Measurements from ENCODE around the gene NAXE. TPM values are rescaled to one million over a fixed set of nuclear protein-coding genes. Genes with fewer than 3 reads are reported as not detected.
"Not testable (repeated sequence)": the region's sequence is repeated elsewhere in the genome, so short reads cannot be mapped to it uniquely, and the experiment has no call there.

The NAXE gene
- total and polyA plus RNA-seq, 5 donors from 2014 or later, result 29.2 to 102 (median 88.8) TPM

GRCh38 chr1:156550346-156550745, 41.2 kb upstream of the NAXE start:
- peaks cover 2 to 5% (median 4%) of the 10 kb centered on the region in 4 donors for H3K4me1 Mint-ChIP-seq
- Histone ChIP-seq H3K36me3 (ENCODE audit: control insufficient read depth, insufficient read depth, low read length) (no peaks in the 10 kb centered on the region), H3K27me3 (ENCODE audit: control insufficient read depth, insufficient read depth, low read length) (no peaks in the 10 kb centered on the region), H3K4me1 (ENCODE audit: control insufficient read depth, insufficient read depth, low read length, poor library complexity, severe bottlenecking) (no peaks in the 10 kb centered on the region), H3K27ac (ENCODE audit: insufficient read depth, low read length, poor library complexity, severe bottlenecking) (no peak overlapping the region), H3K9me3 (ENCODE audit: control insufficient read depth in 2 of 2, low read length in 2 of 2) (no peaks in the 10 kb centered on the region), H3K4me3 (ENCODE audit: low read depth, low read length) (no peak overlapping the region)
- ATAC-seq (ENCODE audit: low read depth in 2 of 2) (no peak), DNase-seq (no peak)
- H3K9me3 Mint-ChIP-seq, result no peaks in the 10 kb centered on the region
- H3K27me3 Mint-ChIP-seq, result no peaks in the 10 kb centered on the region
- peaks cover 4% of the 10 kb centered on the region for H3K36me3 Mint-ChIP-seq
- peak overlapping the region in 1 of 3 donors; percentile 13 for H3K27ac Mint-ChIP-seq
- H3K4me3 Mint-ChIP-seq, result no peak overlapping the region

GRCh38 chr1:156551066-156551643, 40.4 kb upstream of the NAXE start:
- Mint-ChIP-seq H3K9me3 (no peaks in the 10 kb centered on the region), H3K27me3 (no peaks in the 10 kb centered on the region), H3K4me3 (no peak overlapping the region), H3K4me1 (peaks cover 2 to 5% (median 4%) of the 10 kb centered on the region in 4 donors), H3K36me3 (peaks cover 4% of the 10 kb centered on the region), H3K27ac (no peak overlapping the region)
- ATAC-seq (ENCODE audit: low read depth in 2 of 2), result no peak
- no peaks in the 10 kb centered on the region for H3K4me1 ChIP-seq (ENCODE audit: control insufficient read depth, insufficient read depth, low read length, poor library complexity, severe bottlenecking)
- no peaks in the 10 kb centered on the region for H3K27me3 ChIP-seq (ENCODE audit: control insufficient read depth, insufficient read depth, low read length)
- H3K9me3 ChIP-seq (ENCODE audit: control insufficient read depth in 2 of 2, low read length in 2 of 2), result no peaks in the 10 kb centered on the region
- no peaks in the 10 kb centered on the region for H3K36me3 ChIP-seq (ENCODE audit: control insufficient read depth, insufficient read depth, low read length)
- H3K27ac ChIP-seq (ENCODE audit: insufficient read depth, low read length, poor library complexity, severe bottlenecking), result no peak overlapping the region
- DNase-seq, result no peak
- no peak overlapping the region for H3K4me3 ChIP-seq (ENCODE audit: low read depth, low read length)

DNA sequence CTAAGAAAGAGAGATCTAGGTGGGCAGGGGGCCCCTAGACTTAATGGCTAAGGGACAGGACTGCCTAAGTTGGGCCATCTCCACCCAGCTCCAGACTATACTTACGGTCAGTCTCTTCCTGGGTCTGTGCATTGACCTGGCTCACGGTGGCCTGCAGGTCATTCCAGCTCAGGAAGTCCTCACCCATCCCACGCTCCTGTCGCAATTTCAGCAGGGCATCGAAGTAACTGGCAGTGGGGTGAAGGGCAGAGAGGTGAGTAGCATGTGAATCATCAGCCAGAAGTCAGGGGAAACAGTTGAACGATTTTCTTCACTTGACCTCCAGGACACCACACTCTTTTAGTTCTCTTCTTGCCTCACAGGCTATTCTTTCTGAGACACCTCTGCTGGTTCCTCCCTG, 39.7 kb upstream of the NAXE start:
- no peaks in the 10 kb centered on the region for H3K4me1 ChIP-seq (ENCODE audit: control insufficient read depth, insufficient read depth, low read length, poor library complexity, severe bottlenecking)
- Mint-ChIP-seq H3K4me3 (no peak overlapping the region), H3K4me1 (peaks cover 2 to 5% (median 4%) of the 10 kb centered on the region in 4 donors), H3K9me3 (no peaks in the 10 kb centered on the region), H3K27me3 (no peaks in the 10 kb centered on the region), H3K27ac (peak overlapping the region in 1 of 3 donors; percentile 73), H3K36me3 (peaks cover 4% of the 10 kb centered on the region)
- DNase-seq, result no peak
- no peak overlapping the region for H3K27ac ChIP-seq (ENCODE audit: insufficient read depth, low read length, poor library complexity, severe bottlenecking)
- H3K27me3 ChIP-seq (ENCODE audit: control insufficient read depth, insufficient read depth, low read length), result no peaks in the 10 kb centered on the region
- H3K9me3 ChIP-seq (ENCODE audit: control insufficient read depth in 2 of 2, low read length in 2 of 2), result no peaks in the 10 kb centered on the region
- H3K36me3 ChIP-seq (ENCODE audit: control insufficient read depth, insufficient read depth, low read length), result no peaks in the 10 kb centered on the region
- ATAC-seq (ENCODE audit: low read depth in 2 of 2), result no peak
- H3K4me3 ChIP-seq (ENCODE audit: low read depth, low read length), result no peak overlapping the region

GRCh38 chr1:156552518-156552917, 39.1 kb upstream of the NAXE start:
- H3K27ac Mint-ChIP-seq, result peak overlapping the region in 1 of 3 donors; percentile 73
- peaks cover 4% of the 10 kb centered on the region for H3K36me3 Mint-ChIP-seq
- ATAC-seq (ENCODE audit: low read depth in 2 of 2), result no peak

DNA sequence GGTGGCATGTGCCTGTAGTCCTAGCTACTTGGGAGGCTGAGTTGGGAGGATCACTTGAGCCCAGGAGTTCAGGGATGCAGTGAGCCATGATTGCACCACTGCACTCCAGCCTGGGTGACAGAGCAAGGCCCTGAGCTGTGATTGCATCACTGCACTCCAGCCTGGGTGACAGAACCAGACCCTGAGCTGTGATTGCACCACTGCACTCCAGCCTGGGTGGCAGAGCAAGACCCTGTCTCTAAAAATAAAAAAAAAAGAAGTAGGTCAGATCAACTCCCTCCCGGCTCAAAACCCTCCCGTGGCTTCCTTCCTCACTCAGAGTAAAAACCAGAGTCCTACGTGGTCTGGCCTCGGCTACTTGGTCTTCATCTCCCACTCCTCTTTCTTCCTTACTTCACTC, 38.6 kb upstream of the NAXE start:
- H3K27me3 ChIP-seq (ENCODE audit: control insufficient read depth, insufficient read depth, low read length); H3K4me1 Mint-ChIP-seq; H3K27me3 Mint-ChIP-seq; ATAC-seq (ENCODE audit: low read depth in 2 of 2); DNase-seq; H3K4me3 ChIP-seq (ENCODE audit: low read depth, low read length); H3K27ac ChIP-seq (ENCODE audit: insufficient read depth, low read length, poor library complexity, severe bottlenecking); H3K36me3 ChIP-seq (ENCODE audit: control insufficient read depth, insufficient read depth, low read length); H3K9me3 ChIP-seq (ENCODE audit: control insufficient read depth in 2 of 2, low read length in 2 of 2); H3K4me3 Mint-ChIP-seq; H3K4me1 ChIP-seq (ENCODE audit: control insufficient read depth, insufficient read depth, low read length, poor library complexity, severe bottlenecking); H3K9me3 Mint-ChIP-seq; H3K36me3 Mint-ChIP-seq: not testable (repeated sequence)
- peak overlapping the region in 2 of 3 donors; percentile 37 to 81 for H3K27ac Mint-ChIP-seq

More at GRCh38 chr1:156552518-156552917, 39.1 kb upstream of the NAXE start:
- H3K27me3 Mint-ChIP-seq, result no peaks in the 10 kb centered on the region
- H3K4me1 Mint-ChIP-seq, result peaks cover 2 to 5% (median 4%) of the 10 kb centered on the region in 4 donors
- Histone ChIP-seq H3K4me3 (ENCODE audit: low read depth, low read length) (no peak overlapping the region), H3K27me3 (ENCODE audit: control insufficient read depth, insufficient read depth, low read length) (no peaks in the 10 kb centered on the region), H3K27ac (ENCODE audit: insufficient read depth, low read length, poor library complexity, severe bottlenecking) (no peak overlapping the region), H3K9me3 (ENCODE audit: control insufficient read depth in 2 of 2, low read length in 2 of 2) (no peaks in the 10 kb centered on the region), H3K4me1 (ENCODE audit: control insufficient read depth, insufficient read depth, low read length, poor library complexity, severe bottlenecking) (no peaks in the 10 kb centered on the region), H3K36me3 (ENCODE audit: control insufficient read depth, insufficient read depth, low read length) (no peaks in the 10 kb centered on the region)
- H3K4me3 Mint-ChIP-seq, result peak overlapping the region in 1 of 4 donors; percentile 42
- DNase-seq, result no peak
- no peaks in the 10 kb centered on the region for H3K9me3 Mint-ChIP-seq

GRCh38 chr1:156553860-156554485, 37.6 kb upstream of the NAXE start:
- Mint-ChIP-seq H3K4me3 (no peak overlapping the region), H3K9me3 (no peaks in the 10 kb centered on the region), H3K4me1 (peaks cover 2 to 5% (median 4%) of the 10 kb centered on the region in 4 donors), H3K27me3 (no peaks in the 10 kb centered on the region), H3K27ac (peak overlapping the region in 1 of 3 donors; percentile 81), H3K36me3 (peaks cover 4% of the 10 kb centered on the region)
- Histone ChIP-seq H3K27me3 (ENCODE audit: control insufficient read depth, insufficient read depth, low read length) (no peaks in the 10 kb centered on the region), H3K9me3 (ENCODE audit: control insufficient read depth in 2 of 2, low read length in 2 of 2) (no peaks in the 10 kb centered on the region), H3K4me3 (ENCODE audit: low read depth, low read length) (no peak overlapping the region), H3K4me1 (ENCODE audit: control insufficient read depth, insufficient read depth, low read length, poor library complexity, severe bottlenecking) (no peaks in the 10 kb centered on the region), H3K27ac (ENCODE audit: insufficient read depth, low read length, poor library complexity, severe bottlenecking) (no peak overlapping the region), H3K36me3 (ENCODE audit: control insufficient read depth, insufficient read depth, low read length) (no peaks in the 10 kb centered on the region)
- no peak for ATAC-seq (ENCODE audit: low read depth in 2 of 2)
- no peak for DNase-seq

GRCh38 chr1:156554971-156555370, 36.6 kb upstream of the NAXE start:
- Histone ChIP-seq H3K27me3 (ENCODE audit: control insufficient read depth, insufficient read depth, low read length) (no peaks in the 10 kb centered on the region), H3K4me3 (ENCODE audit: low read depth, low read length) (no peak overlapping the region), H3K36me3 (ENCODE audit: control insufficient read depth, insufficient read depth, low read length) (no peaks in the 10 kb centered on the region), H3K9me3 (ENCODE audit: control insufficient read depth in 2 of 2, low read length in 2 of 2) (no peaks in the 10 kb centered on the region), H3K27ac (ENCODE audit: insufficient read depth, low read length, poor library complexity, severe bottlenecking) (no peak overlapping the region), H3K4me1 (ENCODE audit: control insufficient read depth, insufficient read depth, low read length, poor library complexity, severe bottlenecking) (no peaks in the 10 kb centered on the region)
- DNase-seq, result no peak
- Mint-ChIP-seq H3K4me1 (peaks cover 2 to 5% (median 4%) of the 10 kb centered on the region in 4 donors), H3K27me3 (no peaks in the 10 kb centered on the region), H3K4me3 (no peak overlapping the region), H3K36me3 (peaks cover 4% of the 10 kb centered on the region), H3K27ac (no peak overlapping the region), H3K9me3 (no peaks in the 10 kb centered on the region)
- ATAC-seq (ENCODE audit: low read depth in 2 of 2), result no peak

GRCh38 chr1:156555715-156556114, 35.9 kb upstream of the NAXE start:
- H3K4me1 Mint-ChIP-seq, result peaks cover 2 to 5% (median 4%) of the 10 kb centered on the region in 4 donors
- Histone ChIP-seq H3K4me3 (ENCODE audit: low read depth, low read length) (no peak overlapping the region), H3K36me3 (ENCODE audit: control insufficient read depth, insufficient read depth, low read length) (no peaks in the 10 kb centered on the region), H3K27me3 (ENCODE audit: control insufficient read depth, insufficient read depth, low read length) (no peaks in the 10 kb centered on the region), H3K4me1 (ENCODE audit: control insufficient read depth, insufficient read depth, low read length, poor library complexity, severe bottlenecking) (no peaks in the 10 kb centered on the region), H3K9me3 (ENCODE audit: control insufficient read depth in 2 of 2, low read length in 2 of 2) (no peaks in the 10 kb centered on the region), H3K27ac (ENCODE audit: insufficient read depth, low read length, poor library complexity, severe bottlenecking) (no peak overlapping the region)
- no peak for DNase-seq
- ATAC-seq (ENCODE audit: low read depth in 2 of 2), result no peak
- H3K27ac Mint-ChIP-seq, result no peak overlapping the region
- H3K27me3 Mint-ChIP-seq, result no peaks in the 10 kb centered on the region
- H3K9me3 Mint-ChIP-seq, result no peaks in the 10 kb centered on the region
- H3K36me3 Mint-ChIP-seq, result peaks cover 4% of the 10 kb centered on the region
- no peak overlapping the region for H3K4me3 Mint-ChIP-seq
